ENCODE results near the gene PLAAT2.

DNA sequence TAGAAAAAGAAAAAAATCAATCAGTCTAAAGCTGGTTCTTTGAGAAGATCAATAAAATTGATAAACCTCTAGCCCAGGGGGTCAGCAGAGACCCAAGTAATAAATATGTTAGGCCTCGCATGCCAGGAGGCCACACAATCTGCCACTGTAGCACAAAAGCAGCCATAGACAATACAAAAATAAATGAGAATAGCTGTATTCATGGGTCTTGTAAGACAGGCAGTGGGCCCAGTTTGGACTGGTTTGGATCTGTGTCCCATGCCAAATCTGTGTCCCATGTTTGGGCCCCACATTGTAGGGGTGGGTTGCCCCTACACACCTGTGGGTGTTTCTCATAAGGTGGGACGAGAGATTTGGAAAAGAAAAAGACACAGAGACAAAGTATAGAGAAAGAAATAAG, 33.2 kb downstream of the PLAAT2 start:
- TF ChIP-seq, protein P1, sequence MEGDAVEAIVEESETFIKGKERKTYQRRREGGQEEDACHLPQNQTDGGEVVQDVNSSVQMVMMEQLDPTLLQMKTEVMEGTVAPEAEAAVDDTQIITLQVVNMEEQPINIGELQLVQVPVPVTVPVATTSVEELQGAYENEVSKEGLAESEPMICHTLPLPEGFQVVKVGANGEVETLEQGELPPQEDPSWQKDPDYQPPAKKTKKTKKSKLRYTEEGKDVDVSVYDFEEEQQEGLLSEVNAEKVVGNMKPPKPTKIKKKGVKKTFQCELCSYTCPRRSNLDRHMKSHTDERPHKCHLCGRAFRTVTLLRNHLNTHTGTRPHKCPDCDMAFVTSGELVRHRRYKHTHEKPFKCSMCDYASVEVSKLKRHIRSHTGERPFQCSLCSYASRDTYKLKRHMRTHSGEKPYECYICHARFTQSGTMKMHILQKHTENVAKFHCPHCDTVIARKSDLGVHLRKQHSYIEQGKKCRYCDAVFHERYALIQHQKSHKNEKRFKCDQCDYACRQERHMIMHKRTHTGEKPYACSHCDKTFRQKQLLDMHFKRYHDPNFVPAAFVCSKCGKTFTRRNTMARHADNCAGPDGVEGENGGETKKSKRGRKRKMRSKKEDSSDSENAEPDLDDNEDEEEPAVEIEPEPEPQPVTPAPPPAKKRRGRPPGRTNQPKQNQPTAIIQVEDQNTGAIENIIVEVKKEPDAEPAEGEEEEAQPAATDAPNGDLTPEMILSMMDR (IDR thresholded peaks at IDR 0.05; ENCODE audit: poor library complexity) = no peak
- no peak for TF ChIP-seq EZH2phosphoT487 (IDR thresholded peaks at IDR 0.05; ENCODE audit: low read depth, severe bottlenecking, unreplicated experiment)

Measured in hepatocyte (in vitro differentiated cells).